GM12864 (cell line): ENCODE data around the gene PIP5K1B.

ENCODE experiments used
- DNase-seq: peaks from one replicate; pipeline ENCODE4 v3.0.0-alpha.2; 2011; ENCODE audit warnings: low read depth
- H3K4me3 ChIP-seq: 2 replicates; pipeline ENCODE4 v1.5.1; 2011; ENCODE audit warnings: mild to moderate bottlenecking, low read depth, low read length, control low read depth
- CTCF ChIP-seq: IDR thresholded peaks from 2 replicates; pipeline ENCODE4 v1.5.1; 2011; ENCODE audit warnings: low read depth, mild to moderate bottlenecking, moderate library complexity, low read length, control low read depth, inconsistent platforms; ENCODE audit errors: missing control alignments

PIP5K1B gene

GRCh38 chr9:68920921-68921320 lies 215.9 kb downstream of the PIP5K1B start:
- H3K4me3 ChIP-seq, result no peak overlapping the region
- DNase-seq, result no peak
- TF ChIP-seq CTCF, result no peak

DNA sequence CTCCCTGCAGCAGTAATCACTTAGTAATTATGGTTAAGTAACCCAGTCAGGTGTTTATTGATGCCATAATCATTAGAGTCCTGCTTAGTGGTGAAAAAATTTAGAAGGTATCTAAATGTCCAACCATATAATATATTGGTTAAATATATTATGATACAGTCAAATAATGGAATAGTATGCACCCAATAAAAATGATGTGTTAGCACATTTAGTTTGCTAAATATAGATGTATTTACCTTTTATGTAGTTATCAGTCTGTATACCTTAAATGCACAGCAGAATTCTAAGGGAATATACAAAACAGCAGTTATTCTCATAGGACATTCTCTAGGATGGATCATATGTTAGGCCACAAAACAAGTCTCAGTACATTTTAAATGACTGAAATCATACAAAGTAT lies 218.4 kb downstream of the PIP5K1B start:
- no peak for DNase-seq
- no peak overlapping the region for H3K4me3 ChIP-seq
- no peak for TF ChIP-seq CTCF

DNA sequence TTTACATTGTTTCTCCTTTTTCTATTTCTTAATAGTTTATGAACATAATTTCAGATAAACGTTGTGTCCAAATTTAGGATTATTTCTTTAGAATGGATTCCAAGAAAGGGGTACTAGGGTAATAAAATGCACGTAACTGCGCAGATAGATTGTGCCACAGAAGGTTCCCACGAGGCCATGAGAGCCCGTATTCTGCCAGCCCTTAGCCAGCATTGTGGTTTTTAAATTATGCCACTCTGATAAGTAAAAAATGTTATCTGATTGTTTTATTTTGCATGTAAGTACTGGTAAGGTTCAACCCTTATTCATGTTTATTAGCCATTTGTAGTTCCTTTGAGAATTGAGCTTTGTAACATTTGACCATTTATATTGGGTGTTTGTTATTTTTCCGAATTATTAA lies 220.1 kb downstream of the PIP5K1B start:
- DNase-seq, result no peak
- no peak overlapping the region for H3K4me3 ChIP-seq
- TF ChIP-seq CTCF, result no peak

DNA sequence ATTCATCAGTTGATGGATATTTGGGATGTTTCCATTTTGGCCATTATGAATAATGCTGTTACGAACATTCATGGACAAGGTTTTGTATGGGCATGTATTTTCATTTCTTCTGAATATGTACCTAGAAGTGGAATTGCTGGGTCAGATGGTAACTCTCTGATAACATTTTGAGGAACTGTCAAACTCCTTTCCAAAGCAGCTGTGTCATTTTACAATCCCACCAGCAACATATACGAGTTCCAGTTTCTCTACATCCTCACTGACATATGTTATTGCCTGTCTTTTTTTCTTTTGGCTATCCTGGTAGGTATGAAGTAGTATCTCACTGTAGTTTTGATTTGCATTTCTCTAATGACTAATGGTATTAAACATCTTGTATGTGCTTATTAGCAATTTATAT lies 222.1 kb downstream of the PIP5K1B start:
- no peak for DNase-seq
- no peak for TF ChIP-seq CTCF

GRCh38 chr9:68931821-68932220 lies 226.8 kb downstream of the PIP5K1B start:
- TF ChIP-seq CTCF, result no peak
- no peak for DNase-seq
- H3K4me3 ChIP-seq, result no peak overlapping the region

More for the DNA sequence above, 222.1 kb downstream of the PIP5K1B start:
- no peak overlapping the region for H3K4me3 ChIP-seq

- no peak overlapping the region for H3K4me3 ChIP-seq
- no peak for TF ChIP-seq CTCF
- no peak for DNase-seq
Observed at GRCh38 chr9:68932458-68932857, 227.4 kb downstream of the PIP5K1B start.

GRCh38 chr9:68933434-68934328 lies 228.6 kb downstream of the PIP5K1B start:
- no peak for TF ChIP-seq CTCF
- DNase-seq, result peak; percentile 73
- H3K4me3 ChIP-seq, result no peak overlapping the region
